Measurements from ENCODE around the gene EHD1. TPM values are rescaled to one million over a fixed set of nuclear protein-coding genes. Genes with fewer than 3 reads are reported as not detected.

The EHD1 gene
- total and polyA plus RNA-seq, 9 of the 15 experiments (the other 6 are each of a cell fraction or from before 2014, with no cell fraction given), result 0.46 to 65.0 (median 16.4) TPM

- FAIRE-seq (no peak), ATAC-seq (no peak), DNase-seq (ENCODE audit: extremely low read depth in 1 of 4, low spot score in 3 of 4) (no peak)
- Histone ChIP-seq H3K9me1 (ENCODE audit: control insufficient read depth, insufficient read depth, low read length) (no peaks in the 10 kb centered on the region), H3K4me1 (replicated peaks in 1 of 2; ENCODE audit: control insufficient read depth in 2 of 2, insufficient read depth in 2 of 2, low read length in 2 of 2) (peaks cover 26 to 87% of the 10 kb centered on the region in 2 experiments), H4K20me1 (replicated peaks; ENCODE audit: control insufficient read depth, insufficient read depth, low read length) (no peaks in the 10 kb centered on the region), H3K9me3 (replicated peaks; ENCODE audit: control insufficient read depth, insufficient read depth, low read depth, low read length) (no peaks in the 10 kb centered on the region), H3K27me3 (ENCODE audit: control insufficient read depth in 2 of 2, insufficient read depth in 2 of 2, low read length in 2 of 2) (no peaks in the 10 kb centered on the region), H3K9ac (ENCODE audit: insufficient read depth in 1 of 2, low read depth in 2 of 2, low read length in 2 of 2) (peak overlapping the region in 1 of 2 experiments; percentile 60; a peak in 2 of 4 replicates), H2AFZ (ENCODE audit: low read depth, low read length) (no peak overlapping the region), H3K27ac (ENCODE audit: extremely low read depth, low read depth, low read length) (no peak overlapping the region), H3K4me2 (ENCODE audit: insufficient read depth, low read length) (no peak overlapping the region), H3K79me2 (ENCODE audit: control insufficient read depth, insufficient read depth, low read length) (no peaks in the 10 kb centered on the region), H3K4me3 (no peak overlapping the region), H3K36me3 (ENCODE audit: control insufficient read depth, insufficient read depth, low read length) (peaks cover 29% of the 10 kb centered on the region; the same call in 1 of the 3 replicates)
- intact Hi-C loops (cut with micrococcal nuclease), result loop anchor here (5.0 kb wide), 1 partner anchor 106 kb away; no protein-coding TSS in a partner anchor
- in situ Hi-C loops (cut with MboI), result loop anchor here (5.0 kb wide), 2 partner anchors 46 to 106 kb away; no protein-coding TSS in a partner anchor
- POLR2A ChIA-PET, result interaction anchor here (0.8 to 1.5 kb wide), 4 partner anchors 11 to 44 kb away, joined by 3 to 4 read pairs (median 3); no protein-coding TSS in a partner anchor
- no TSS peak for BruUV-seq (replicated peaks)
- TF ChIP-seq ZNF146 (CRISPR knock-in tag; IDR thresholded peaks at IDR 0.05; ENCODE audit: unreplicated experiment) (no peak), POLR2G (IDR thresholded peaks at IDR 0.05; ENCODE audit: low read depth, low read length) (0 out of 2 replicates have a peak, but pooled peaks have one; percentile 23), BHLHE40 (IDR thresholded peaks at IDR 0.05; ENCODE audit: low read length) (no peak)
- CTCF ChIA-PET (ENCODE audit: low intra/inter-chr PET ratio), result interaction anchor here (0.5 to 3.4 kb wide), 3 partner anchors 45 to 105 kb away, joined by 4 to 39 read pairs (median 13); no protein-coding TSS in a partner anchor
- WGBS (ENCODE audit: insufficient coverage, low coverage, missing lambda C conversion rate), result 86% methylated on average over 10 of the region's 10 CpGs
Observed at GRCh38 chr11:64892838-64893193, 14.4 kb upstream of the EHD1 start.

DNA sequence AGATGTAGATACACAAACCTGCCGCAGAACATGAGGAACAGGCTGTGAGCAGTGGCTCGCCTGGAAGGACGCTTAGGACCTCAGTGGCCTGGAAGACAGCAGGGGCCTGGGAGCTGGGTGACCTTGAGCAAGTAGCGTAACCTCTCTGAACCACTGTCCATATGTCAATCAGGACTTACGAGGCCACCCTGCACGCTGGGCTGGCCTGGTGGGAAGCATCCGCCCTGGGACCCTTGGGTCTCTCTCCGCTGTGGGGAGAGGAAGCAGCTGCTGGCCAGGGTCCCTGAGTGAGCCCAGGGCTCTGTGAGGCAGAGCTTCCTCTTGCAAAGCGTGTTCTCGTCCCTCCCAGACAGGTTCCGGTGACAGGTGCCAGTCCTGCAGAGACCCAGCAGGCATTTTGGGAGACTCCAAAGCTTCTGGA, 14.0 kb upstream of the EHD1 start:
- intact Hi-C loops (cut with micrococcal nuclease) (loop anchor here (5.0 kb wide), 1 partner anchor 105 kb away; no protein-coding TSS in a partner anchor), in situ Hi-C loops (cut with MboI) (loop anchor here (5.0 kb wide), 2 partner anchors 45 to 105 kb away; no protein-coding TSS in a partner anchor)
- no peak overlapping the region for H3K4me2 ChIP-seq (ENCODE audit: insufficient read depth, low read length)
- peaks cover 25% of the 10 kb centered on the region; the same call in 1 of the 3 replicates for H3K36me3 ChIP-seq (ENCODE audit: control insufficient read depth, insufficient read depth, low read length)
- H3K9me3 ChIP-seq (replicated peaks; ENCODE audit: control insufficient read depth, insufficient read depth, low read depth, low read length), result no peaks in the 10 kb centered on the region
- 73% methylated on average over 10 of the region's 11 CpGs for WGBS (ENCODE audit: insufficient coverage, low coverage, missing lambda C conversion rate)
- peaks cover 29 to 91% of the 10 kb centered on the region in 2 experiments for H3K4me1 ChIP-seq (replicated peaks in 1 of 2; ENCODE audit: control insufficient read depth in 2 of 2, insufficient read depth in 2 of 2, low read length in 2 of 2)
- DNase-seq (ENCODE audit: extremely low read depth in 1 of 4, low spot score in 3 of 4) (no peak), FAIRE-seq (no peak), ATAC-seq (no peak)
- no peak overlapping the region for H3K4me3 ChIP-seq
- H2AFZ ChIP-seq (ENCODE audit: low read depth, low read length), result no peak overlapping the region
- H3K9me1 ChIP-seq (ENCODE audit: control insufficient read depth, insufficient read depth, low read length), result no peaks in the 10 kb centered on the region
- ChIA-PET CTCF (ENCODE audit: low intra/inter-chr PET ratio) (interaction anchor here (2.4 to 3.4 kb wide), 2 partner anchors 45 to 104 kb away, joined by 13 to 39 read pairs; no protein-coding TSS in a partner anchor), POLR2A (interaction anchor here (0.8 to 1.5 kb wide), 4 partner anchors 11 to 43 kb away, joined by 3 to 4 read pairs (median 3); no protein-coding TSS in a partner anchor)
- no peaks in the 10 kb centered on the region for H3K79me2 ChIP-seq (ENCODE audit: control insufficient read depth, insufficient read depth, low read length)
- no TSS peak for BruUV-seq (replicated peaks)
- peak overlapping the region in 1 of 2 experiments; percentile 60; a peak in 2 of 4 replicates for H3K9ac ChIP-seq (ENCODE audit: insufficient read depth in 1 of 2, low read depth in 2 of 2, low read length in 2 of 2)
- no peaks in the 10 kb centered on the region for H3K27me3 ChIP-seq (ENCODE audit: control insufficient read depth in 2 of 2, insufficient read depth in 2 of 2, low read length in 2 of 2)
- H4K20me1 ChIP-seq (replicated peaks; ENCODE audit: control insufficient read depth, insufficient read depth, low read length), result no peaks in the 10 kb centered on the region
- no peak overlapping the region; the same call in 2 of the 3 replicates for H3K27ac ChIP-seq (ENCODE audit: extremely low read depth, low read depth, low read length)
- TF ChIP-seq MEIS2 (IDR thresholded peaks at IDR 0.05; ENCODE audit: partially characterized antibody) (no peak), ZKSCAN1 (IDR thresholded peaks at IDR 0.05; ENCODE audit: low read depth, low read length) (no peak), RAD51 (IDR thresholded peaks at IDR 0.05; ENCODE audit: borderline replicate concordance, low read depth) (no peak), CREB3 (tag; conservative IDR thresholded peaks at IDR 0.05; ENCODE audit: low read depth) (no peak), GTF2E2 (tag; IDR thresholded peaks at IDR 0.05) (no peak), ZNF263 (CRISPR knock-in tag; IDR thresholded peaks at IDR 0.05; ENCODE audit: borderline replicate concordance) (no peak), SMARCE1 (IDR thresholded peaks at IDR 0.05) (no peak), ZFP36 (IDR thresholded peaks at IDR 0.05; ENCODE audit: low read depth, low read length, partially characterized antibody) (peak; percentile 51), NR1H2 (CRISPR knock-in tag; IDR thresholded peaks at IDR 0.05) (no peak), POLR2G (IDR thresholded peaks at IDR 0.05; ENCODE audit: low read depth, low read length) (peak; percentile 0; the same call in 1 of the 2 replicates), RBFOX2 (IDR thresholded peaks at IDR 0.05; ENCODE audit: low read depth, low read length) (no peak)
- TF ChIP-seq, protein P1, sequence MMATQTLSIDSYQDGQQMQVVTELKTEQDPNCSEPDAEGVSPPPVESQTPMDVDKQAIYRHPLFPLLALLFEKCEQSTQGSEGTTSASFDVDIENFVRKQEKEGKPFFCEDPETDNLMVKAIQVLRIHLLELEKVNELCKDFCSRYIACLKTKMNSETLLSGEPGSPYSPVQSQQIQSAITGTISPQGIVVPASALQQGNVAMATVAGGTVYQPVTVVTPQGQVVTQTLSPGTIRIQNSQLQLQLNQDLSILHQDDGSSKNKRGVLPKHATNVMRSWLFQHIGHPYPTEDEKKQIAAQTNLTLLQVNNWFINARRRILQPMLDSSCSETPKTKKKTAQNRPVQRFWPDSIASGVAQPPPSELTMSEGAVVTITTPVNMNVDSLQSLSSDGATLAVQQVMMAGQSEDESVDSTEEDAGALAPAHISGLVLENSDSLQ (IDR thresholded peaks at IDR 0.05), result peak; percentile 46; the same call in 1 of the 2 replicates

All from K562 (cell line).